ENCODE measurements around the gene GCFC2. TPM values are rescaled to one million over a fixed set of nuclear protein-coding genes. Genes with fewer than 3 reads are reported as not detected.
A peak's percentile ranks its signal among the peaks of the same experiment; 100 is the strongest.

The GCFC2 gene
- total RNA-seq, 1 experiment from 2014 or later: 18.3 TPM

GRCh38 chr2:75751824-75752468 lies 41.2 kb upstream of the GCFC2 start:
- Histone ChIP-seq H3K18ac (ENCODE audit: insufficient read length, low read depth, low read length) (no peak overlapping the region), H3K56ac (ENCODE audit: insufficient read length, low read depth, low read length) (no peak overlapping the region), H3K79me1 (ENCODE audit: insufficient read depth, low read depth, low read length, poor library complexity, severe bottlenecking) (no peaks in the 10 kb centered on the region), H3K9ac (ENCODE audit: extremely low read depth, insufficient read length, low read length) (no peak overlapping the region), H3K9me3 (ENCODE audit: control insufficient read depth, low read depth, low read length) (no peaks in the 10 kb centered on the region), H3K14ac (ENCODE audit: insufficient read depth, low read length) (no peak overlapping the region), H2BK20ac (ENCODE audit: low read depth, low read length, poor library complexity, severe bottlenecking) (no peak overlapping the region), H3K27me3 (ENCODE audit: insufficient read depth, low read length) (no peaks in the 10 kb centered on the region), H2BK12ac (ENCODE audit: insufficient read length, low read depth, low read length) (no peak overlapping the region), H2AK5ac (ENCODE audit: insufficient read length, low read length) (no peak overlapping the region), H3K4me2 (ENCODE audit: insufficient read depth, insufficient read length, low read length) (no peak overlapping the region), H3K23me2 (ENCODE audit: insufficient read length, low read depth, low read length, poor library complexity, severe bottlenecking) (no peaks in the 10 kb centered on the region), H2BK15ac (ENCODE audit: low read depth, low read length) (no peak overlapping the region), H3K4ac (ENCODE audit: low read depth, low read length) (no peak overlapping the region), H2AFZ (ENCODE audit: low read length) (no peak overlapping the region), H2BK5ac (ENCODE audit: insufficient read length, low read length) (no peak overlapping the region), H4K8ac (replicated peaks; ENCODE audit: insufficient read length, low read depth, low read length) (no peak overlapping the region), H4K91ac (ENCODE audit: insufficient read length, low read depth, low read length) (no peak overlapping the region), H2BK120ac (ENCODE audit: low read depth, low read length, poor library complexity, severe bottlenecking) (no peak overlapping the region), H3K27ac (ENCODE audit: insufficient read length, low read depth, low read length) (no peak overlapping the region), H3K4me1 (ENCODE audit: insufficient read depth, low read length) (peaks cover 2% of the 10 kb centered on the region; the same call in 1 of the 2 replicates), H4K5ac (ENCODE audit: insufficient read length, low read depth, low read length) (no peak overlapping the region), H3T11ph (ENCODE audit: low read length) (no peak overlapping the region), H3K23ac (ENCODE audit: insufficient read length, low read depth, low read length) (no peak overlapping the region), H4K20me1 (ENCODE audit: control insufficient read depth, insufficient read depth, insufficient read length) (no peaks in the 10 kb centered on the region), H3K79me2 (ENCODE audit: insufficient read depth, low read length) (no peaks in the 10 kb centered on the region)
- no peaks in the 10 kb centered on the region for H3K36me3 Mint-ChIP-seq (ENCODE audit: insufficient read depth in 1 of 3, low read depth in 3 of 3)
- H3K4me3 Mint-ChIP-seq: no peak overlapping the region
- H3K27me3 Mint-ChIP-seq (ENCODE audit: low read depth): no peaks in the 10 kb centered on the region
- TF ChIP-seq, protein P1, sequence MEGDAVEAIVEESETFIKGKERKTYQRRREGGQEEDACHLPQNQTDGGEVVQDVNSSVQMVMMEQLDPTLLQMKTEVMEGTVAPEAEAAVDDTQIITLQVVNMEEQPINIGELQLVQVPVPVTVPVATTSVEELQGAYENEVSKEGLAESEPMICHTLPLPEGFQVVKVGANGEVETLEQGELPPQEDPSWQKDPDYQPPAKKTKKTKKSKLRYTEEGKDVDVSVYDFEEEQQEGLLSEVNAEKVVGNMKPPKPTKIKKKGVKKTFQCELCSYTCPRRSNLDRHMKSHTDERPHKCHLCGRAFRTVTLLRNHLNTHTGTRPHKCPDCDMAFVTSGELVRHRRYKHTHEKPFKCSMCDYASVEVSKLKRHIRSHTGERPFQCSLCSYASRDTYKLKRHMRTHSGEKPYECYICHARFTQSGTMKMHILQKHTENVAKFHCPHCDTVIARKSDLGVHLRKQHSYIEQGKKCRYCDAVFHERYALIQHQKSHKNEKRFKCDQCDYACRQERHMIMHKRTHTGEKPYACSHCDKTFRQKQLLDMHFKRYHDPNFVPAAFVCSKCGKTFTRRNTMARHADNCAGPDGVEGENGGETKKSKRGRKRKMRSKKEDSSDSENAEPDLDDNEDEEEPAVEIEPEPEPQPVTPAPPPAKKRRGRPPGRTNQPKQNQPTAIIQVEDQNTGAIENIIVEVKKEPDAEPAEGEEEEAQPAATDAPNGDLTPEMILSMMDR (conservative IDR thresholded peaks at IDR 0.05): no peak
- peaks cover 26 to 31% of the 10 kb centered on the region in 2 experiments for H3K4me1 Mint-ChIP-seq
- DNase-seq: no peak
- H3K9me3 Mint-ChIP-seq: no peaks in the 10 kb centered on the region
- WGBS (ENCODE audit: extremely low coverage, insufficient read length, low lambda C conversion rate): no CpG with 5 or more reads among the region's 5 CpGs
- peak overlapping the region in 2 of 3 experiments; percentile 19 to 95; a peak in 3 of 7 replicates for H3K27ac Mint-ChIP-seq
